Keratinocyte (primary cell): Measurements from ENCODE around the gene EPAS1.

ENCODE experiments used
- EZH2 ChIP-seq: IDR thresholded peaks from one replicate; pipeline ENCODE4 v1.6.1; 2012; ENCODE audit warnings: inconsistent platforms, mild to moderate bottlenecking, low read length, moderate library complexity
- TF ChIP-seq, protein P1 (sequence below), 3 experiments: IDR thresholded peaks in 1 of 3; conservative IDR thresholded peaks in 1 of 3; optimal IDR thresholded peaks in 1 of 3; 2 replicates in 2 of 3; 3 replicates in 1 of 3; pipeline versions ENCODE3 to v1.5.1; 2011; ENCODE audit warnings: low read length in 3 of 3, mild to moderate bottlenecking in 3 of 3, moderate library complexity in 2 of 3, control low read depth in 1 of 3, inconsistent platforms in 1 of 3; ENCODE audit not compliant: insufficient read depth in 2 of 3; ENCODE audit errors: extremely low read depth in 1 of 3

DNA sequence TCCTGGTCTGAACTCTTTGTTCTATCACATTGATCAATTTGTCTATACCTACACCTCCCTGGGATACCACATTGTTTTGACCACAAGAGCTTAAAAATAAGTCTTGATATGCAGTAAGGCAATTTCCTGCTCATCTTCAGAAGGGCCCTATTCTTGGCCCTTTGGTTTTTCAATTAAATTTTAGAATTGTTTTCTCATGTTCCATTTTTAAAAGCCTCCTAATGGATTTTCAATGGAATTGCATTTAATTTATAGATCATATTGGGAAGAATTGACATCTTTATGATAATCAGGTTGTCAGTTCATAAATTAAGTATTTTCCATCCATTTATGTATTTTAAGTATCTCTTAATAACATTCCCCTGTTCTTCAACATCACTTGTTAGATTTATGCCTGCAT, 47.6 kb upstream of the EPAS1 start:
- TF ChIP-seq, protein P1, sequence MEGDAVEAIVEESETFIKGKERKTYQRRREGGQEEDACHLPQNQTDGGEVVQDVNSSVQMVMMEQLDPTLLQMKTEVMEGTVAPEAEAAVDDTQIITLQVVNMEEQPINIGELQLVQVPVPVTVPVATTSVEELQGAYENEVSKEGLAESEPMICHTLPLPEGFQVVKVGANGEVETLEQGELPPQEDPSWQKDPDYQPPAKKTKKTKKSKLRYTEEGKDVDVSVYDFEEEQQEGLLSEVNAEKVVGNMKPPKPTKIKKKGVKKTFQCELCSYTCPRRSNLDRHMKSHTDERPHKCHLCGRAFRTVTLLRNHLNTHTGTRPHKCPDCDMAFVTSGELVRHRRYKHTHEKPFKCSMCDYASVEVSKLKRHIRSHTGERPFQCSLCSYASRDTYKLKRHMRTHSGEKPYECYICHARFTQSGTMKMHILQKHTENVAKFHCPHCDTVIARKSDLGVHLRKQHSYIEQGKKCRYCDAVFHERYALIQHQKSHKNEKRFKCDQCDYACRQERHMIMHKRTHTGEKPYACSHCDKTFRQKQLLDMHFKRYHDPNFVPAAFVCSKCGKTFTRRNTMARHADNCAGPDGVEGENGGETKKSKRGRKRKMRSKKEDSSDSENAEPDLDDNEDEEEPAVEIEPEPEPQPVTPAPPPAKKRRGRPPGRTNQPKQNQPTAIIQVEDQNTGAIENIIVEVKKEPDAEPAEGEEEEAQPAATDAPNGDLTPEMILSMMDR (optimal IDR thresholded peaks at IDR 0.05 in 1 of 3, IDR thresholded peaks at IDR 0.05 in 1 of 3, conservative IDR thresholded peaks at IDR 0.05 in 1 of 3; ENCODE audit: extremely low read depth in 1 of 3, insufficient read depth in 2 of 3, low read length in 3 of 3): no peak
- no peak for TF ChIP-seq EZH2
